K562 (cell line): Measurements from ENCODE around the gene ATP6V1F. TPM values are rescaled to one million over a fixed set of nuclear protein-coding genes. Genes with fewer than 3 reads are reported as not detected.

ENCODE experiments used
- ATAC-seq: fragments of 200-7000 bp; cut with Tn5 transposase; 3 replicates; pipeline ENCODE4 v1.9.1; 2020; ENCODE audit warnings: moderate library complexity
- BruUV-seq: library from RNA; stranded (reverse); fragments of 400-500 nt; replicated peaks from 2 replicates; lab custom pipeline; 2021; lab: Mats Ljungman, UMichigan
- CTCF ChIA-PET: fragments of 300-600 bp; formaldehyde crosslinking; extraction: SDS; loops from one replicate; lab custom pipeline; 2021; ENCODE audit warnings: low intra/inter-chr PET ratio; lab: Yijun Ruan, JAX
- POLR2A ChIA-PET: fragments of 300-600, 350-650 bp; sonication (Branson Sonifier 250); formaldehyde crosslinking; extraction: SDS; loops from one replicate; lab custom pipeline; 2021; ENCODE audit warnings: antibody characterized with exemption, inconsistent platforms; lab: Yijun Ruan, JAX
- DNase-seq, 4 experiments: peaks; one replicate each; pipeline versions ENCODE4 v3.0.0 to v3.0.0-alpha.2; 2011 to 2018; ENCODE audit warnings: low spot score in 3 of 4, mixed read lengths in 3 of 4; ENCODE audit errors: extremely low read depth in 1 of 4
- FAIRE-seq: peaks from 2 replicates; lab custom pipeline; 2011; peaks lifted over from hg19 to GRCh38; lab: Jason Lieb, UNC
- H2AFZ ChIP-seq: 2 replicates; pipeline ENCODE4 v1.6.0; 2011; ENCODE audit warnings: low read depth, low read length, control low read depth, inconsistent platforms
- H3K27ac ChIP-seq: fragments of 200-600 bp; 3 replicates; pipeline ENCODE4 v1.8.0; 2011; ENCODE audit warnings: low read depth, mild to moderate bottlenecking, control low read depth, inconsistent platforms, low read length, moderate library complexity, mixed read lengths; ENCODE audit errors: extremely low read depth
- H3K27me3 ChIP-seq, 2 experiments: fragments of 300-600 bp in 1 of 2; 2 replicates in 1 of 2; 3 replicates in 1 of 2; pipeline versions ENCODE4 v1.6.0 to v1.8.0; 2011; ENCODE audit warnings: inconsistent platforms in 2 of 2, low read length in 2 of 2, mild to moderate bottlenecking in 1 of 2, mixed read lengths in 1 of 2, moderate library complexity in 1 of 2; ENCODE audit not compliant: control insufficient read depth in 2 of 2, insufficient read depth in 2 of 2
- H3K36me3 ChIP-seq: fragments of 300-600 bp; 3 replicates; pipeline ENCODE4 v1.8.0; 2011; ENCODE audit warnings: mild to moderate bottlenecking, low read length, inconsistent platforms; ENCODE audit not compliant: control insufficient read depth, insufficient read depth
- H3K4me1 ChIP-seq, 2 experiments: fragments of 200-600 bp in 1 of 2; replicated peaks in 1 of 2; 2 replicates in 1 of 2; 3 replicates in 1 of 2; pipeline versions ENCODE4 v1.5.1 to v1.8.0; 2011; ENCODE audit warnings: inconsistent platforms in 2 of 2, low read length in 2 of 2, mild to moderate bottlenecking in 1 of 2, mixed read lengths in 1 of 2, moderate library complexity in 1 of 2; ENCODE audit not compliant: control insufficient read depth in 2 of 2, insufficient read depth in 2 of 2
- H3K4me2 ChIP-seq: 2 replicates; pipeline ENCODE4 v1.6.1; 2011; ENCODE audit warnings: low read length, control low read depth, inconsistent platforms, mixed read lengths; ENCODE audit not compliant: insufficient read depth
- H3K4me3 ChIP-seq: fragments of 200-600 bp; sonication (generic), shearing (Covaris generic); 2 replicates; pipeline ENCODE4 v1.5.1; 2016; ENCODE audit warnings: control low read depth, inconsistent platforms
- H3K79me2 ChIP-seq: fragments of 200-600 bp; 3 replicates; pipeline ENCODE4 v1.8.0; 2011; ENCODE audit warnings: low read length, inconsistent platforms; ENCODE audit not compliant: control insufficient read depth, insufficient read depth
- H3K9ac ChIP-seq, 2 experiments: 2 replicates each; pipeline versions ENCODE4 v1.6.0 to v1.6.1; 2011; ENCODE audit warnings: low read depth in 2 of 2, low read length in 2 of 2, control low read depth in 1 of 2, inconsistent platforms in 1 of 2, mild to moderate bottlenecking in 1 of 2, mixed read lengths in 1 of 2; ENCODE audit not compliant: insufficient read depth in 1 of 2
- H3K9me1 ChIP-seq: one replicate; pipeline ENCODE4 v1.6.0; 2011; ENCODE audit warnings: inconsistent platforms, mild to moderate bottlenecking, low read length, moderate library complexity; ENCODE audit not compliant: control insufficient read depth, insufficient read depth
- H3K9me3 ChIP-seq: replicated peaks from 2 replicates; pipeline ENCODE4 v1.5.1; 2011; ENCODE audit warnings: low read depth, low read length, inconsistent platforms; ENCODE audit not compliant: control insufficient read depth, insufficient read depth
- H4K20me1 ChIP-seq: replicated peaks from 2 replicates; pipeline ENCODE4 v1.6.1; 2011; ENCODE audit warnings: low read length, inconsistent platforms, mixed read lengths; ENCODE audit not compliant: control insufficient read depth, insufficient read depth
- ARHGAP35 ChIP-seq: fragments of 450-650 bp; IDR thresholded peaks from 2 replicates; pipeline ENCODE4 v1.6.1; 2018; ENCODE audit not compliant: partially characterized antibody
- ARID4B ChIP-seq: sonication (generic); formaldehyde crosslinking; IDR thresholded peaks from 2 replicates; pipeline ENCODE4 v1.8.0; 2022; ENCODE audit warnings: mild to moderate bottlenecking, missing genetic modification reagents
- CREBBP ChIP-seq: IDR thresholded peaks from one replicate; pipeline ENCODE4 v1.6.1; 2012; ENCODE audit warnings: low read depth, mild to moderate bottlenecking, control low read depth, inconsistent platforms, low read length
- HDAC1 ChIP-seq, 2 experiments: fragments of 450-650 bp; IDR thresholded peaks; 2 replicates each; pipeline ENCODE4 v1.6.1; 2016 to 2017; ENCODE audit warnings: inconsistent platforms in 1 of 2, mild to moderate bottlenecking in 1 of 2, moderate library complexity in 1 of 2
- NFIC ChIP-seq: fragments of 450-650 bp; IDR thresholded peaks from 2 replicates; pipeline ENCODE4 v1.6.1; 2017; ENCODE audit warnings: mild to moderate bottlenecking, inconsistent platforms
- NKRF ChIP-seq: fragments of 450-650 bp; IDR thresholded peaks from 2 replicates; pipeline ENCODE4 v1.6.1; 2016; ENCODE audit warnings: borderline replicate concordance
- ZBTB5 ChIP-seq: fragments of 450-650 bp; IDR thresholded peaks from 2 replicates; pipeline ENCODE4 v1.6.1; 2017; ENCODE audit warnings: antibody characterized with exemption
- ZNF133 ChIP-seq: fragments of 250-450 bp; sonication (Bioruptor Pico); IDR thresholded peaks from 2 replicates; pipeline ENCODE4 v1.4.0; 2020; ENCODE audit warnings: mild to moderate bottlenecking
- ZNF143 ChIP-seq: sonication (generic); formaldehyde crosslinking; IDR thresholded peaks from 2 replicates; pipeline ENCODE4 v1.9.0; 2022; ENCODE audit warnings: mild to moderate bottlenecking, missing genetic modification reagents
- WGBS: fragments of 100-300 bp; shearing (Covaris generic); methylation state at CpG from one replicate; pipeline ENCODE4 v1.1.6; 2016; ENCODE audit warnings: low coverage, mixed read lengths; ENCODE audit not compliant: insufficient coverage; ENCODE audit errors: missing lambda C conversion rate; 5-methylcytosine and 5-hydroxymethylcytosine counted together
- in situ Hi-C: fragments of 300-500 bp; cut with MboI; formaldehyde crosslinking; loops from 4 replicates; pipeline ENCODE4 v1.15.0; 2018; ENCODE audit warnings: inconsistent platforms, mixed read lengths
- intact Hi-C: fragments of 100-400 bp; cut with micrococcal nuclease; formaldehyde crosslinking; loops from 2 replicates; pipeline ENCODE4 v1.14.2; 2022
- polyA plus RNA-seq, 8 experiments: library from polyadenylated mRNA; depleted of rRNA in 4 of 8; stranded (reverse) in 5 of 8; unstranded in 3 of 8; fragments of >200 nt; fragmentation: Nextera tagmentation in 2 of 8; fragmentation: Illumina TruSeq in 1 of 8; extraction: Ambion mirVana in 2 of 8; extraction: Trizol in 1 of 8; gene quantifications; 2 replicates each; pipeline versions ENCODE4 v1.2.1 to v1.2.3, GENCODE V29; 2011 to 2014; ENCODE audit warnings: inconsistent platforms in 1 of 8, missing spikeins in 1 of 8
- total RNA-seq, 7 experiments: library from RNA; depleted of rRNA in 6 of 7; stranded (reverse); fragments of >200 nt in 6 of 7; fragmentation: Illumina TruSeq in 2 of 7; extraction: Trizol in 2 of 7; gene quantifications; 2 replicates each; pipeline versions ENCODE4 v1.2.1 to v1.2.3, GENCODE V29; 2011 to 2021; ENCODE audit warnings: low replicate concordance in 1 of 7
- TF ChIP-seq, protein P1 (sequence below): fragments of 450-650 bp; formaldehyde crosslinking; conservative IDR thresholded peaks from 2 replicates; pipeline ENCODE4 v1.4.0; 2022; ENCODE audit warnings: mild to moderate bottlenecking, missing genetic modification characterization

The ATP6V1F gene
- total and polyA plus RNA-seq, 9 of the 15 experiments (the other 6 are each of a cell fraction or from before 2014, with no cell fraction given): 206 to 1,123 (median 542) TPM

GRCh38 chr7:128887169-128888038 is 24.7 kb downstream of the ATP6V1F start:
- WGBS: 35% methylated on average over 7 of the region's 7 CpGs
- in situ Hi-C loops: no loop called here
- FAIRE-seq: peak; percentile 23
- TF ChIP-seq ARID4B (CRISPR knock-in tag) (0 out of 2 replicates have a peak, but pooled peaks have one; percentile 26), NFIC (peak; percentile 16; the same call in 1 of the 2 replicates), ARHGAP35 (peak; percentile 19), ZNF133 (CRISPR knock-in tag) (no peak), NKRF (0 out of 2 replicates have a peak, but pooled peaks have one; percentile 12), ZNF143 (peak; percentile 11; the same call in 1 of the 2 replicates), HDAC1 (IDR thresholded peaks at IDR 0.05) (peak in 1 of 2 experiments; percentile 44; a peak in 1 of 4 replicates), ZBTB5 (no peak), CREBBP (peak; percentile 24)
- TF ChIP-seq, protein P1, sequence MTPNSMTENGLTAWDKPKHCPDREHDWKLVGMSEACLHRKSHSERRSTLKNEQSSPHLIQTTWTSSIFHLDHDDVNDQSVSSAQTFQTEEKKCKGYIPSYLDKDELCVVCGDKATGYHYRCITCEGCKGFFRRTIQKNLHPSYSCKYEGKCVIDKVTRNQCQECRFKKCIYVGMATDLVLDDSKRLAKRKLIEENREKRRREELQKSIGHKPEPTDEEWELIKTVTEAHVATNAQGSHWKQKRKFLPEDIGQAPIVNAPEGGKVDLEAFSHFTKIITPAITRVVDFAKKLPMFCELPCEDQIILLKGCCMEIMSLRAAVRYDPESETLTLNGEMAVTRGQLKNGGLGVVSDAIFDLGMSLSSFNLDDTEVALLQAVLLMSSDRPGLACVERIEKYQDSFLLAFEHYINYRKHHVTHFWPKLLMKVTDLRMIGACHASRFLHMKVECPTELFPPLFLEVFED: 0 out of 2 replicates have a peak, but pooled peaks have one; percentile 4

More at GRCh38 chr7:128887169-128888038, 24.7 kb downstream of the ATP6V1F start:
- ChIA-PET POLR2A (interaction anchor here (1.0 kb wide), 1 partner anchor 25 kb away, joined by 3 read pairs; the partner anchor contains the start of gene ATP6V1F), CTCF (interaction anchor here (0.6 kb wide), 1 partner anchor 460 kb away, joined by 3 read pairs; no protein-coding TSS in a partner anchor)
- Histone ChIP-seq H3K9ac (no peak overlapping the region), H3K4me3 (no peak overlapping the region), H3K9me1 (no peaks in the 10 kb centered on the region), H3K27me3 (peaks cover 14 to 39% of the 10 kb centered on the region in 2 experiments), H3K79me2 (no peaks in the 10 kb centered on the region), H3K4me1 (peaks cover 0 to 55% of the 10 kb centered on the region in 2 experiments; a peak in 3 of 5 replicates), H3K9me3 (peaks cover 4% of the 10 kb centered on the region), H2AFZ (no peak overlapping the region), H4K20me1 (no peaks in the 10 kb centered on the region; the same call in 1 of the 2 replicates), H3K4me2 (no peak overlapping the region), H3K27ac (no peak overlapping the region), H3K36me3 (no peaks in the 10 kb centered on the region)
- DNase-seq (no peak), ATAC-seq (no peak)
- intact Hi-C loops: no loop called here
- no TSS peak for BruUV-seq
